ENCODE measurements around the gene TMEM17.

Gene TMEM17

GRCh38 chr2:62472312-62472711, 33.7 kb downstream of the TMEM17 start:
- Histone ChIP-seq H3K4me1 (ENCODE audit: insufficient read depth, low read length) (peaks cover 26% of the 10 kb centered on the region), H3K9ac (ENCODE audit: low read depth, low read length) (no peak overlapping the region), H3K36me3 (ENCODE audit: insufficient read depth, low read length) (no peaks in the 10 kb centered on the region), H3K9me3 (ENCODE audit: control insufficient read depth, insufficient read depth, low read length) (no peaks in the 10 kb centered on the region)

DNA sequence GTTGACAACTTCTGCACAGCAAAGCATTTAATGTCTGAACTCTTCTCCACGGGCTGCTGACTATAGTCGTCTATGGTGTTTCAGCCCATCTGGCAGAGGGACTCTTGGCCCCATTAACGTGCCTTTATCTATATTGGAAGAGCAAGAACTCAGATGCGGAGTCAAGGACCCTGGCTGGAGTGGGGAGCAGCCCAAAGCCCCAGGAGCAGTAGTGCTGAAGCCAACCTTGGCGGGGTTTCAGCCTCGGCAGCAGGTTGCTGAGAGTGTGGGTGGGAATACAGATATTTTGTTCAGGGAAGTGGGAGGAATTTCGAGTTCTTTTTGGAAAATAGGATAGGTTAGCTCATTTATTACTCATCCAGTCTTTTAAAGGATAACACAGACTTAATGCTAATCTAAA, 34.2 kb downstream of the TMEM17 start:
- Histone ChIP-seq H3K36me3 (ENCODE audit: insufficient read depth, low read length) (no peaks in the 10 kb centered on the region), H3K9me3 (ENCODE audit: control insufficient read depth, insufficient read depth, low read length) (no peaks in the 10 kb centered on the region), H3K9ac (ENCODE audit: low read depth, low read length) (no peak overlapping the region), H3K4me1 (ENCODE audit: insufficient read depth, low read length) (peaks cover 28% of the 10 kb centered on the region)

GRCh38 chr2:62471404-62471803, 34.6 kb downstream of the TMEM17 start:
- Histone ChIP-seq H3K36me3 (ENCODE audit: insufficient read depth, low read length) (no peaks in the 10 kb centered on the region), H3K9ac (ENCODE audit: low read depth, low read length) (no peak overlapping the region), H3K9me3 (ENCODE audit: control insufficient read depth, insufficient read depth, low read length) (no peaks in the 10 kb centered on the region), H3K4me1 (ENCODE audit: insufficient read depth, low read length) (peaks cover 32% of the 10 kb centered on the region)

DNA sequence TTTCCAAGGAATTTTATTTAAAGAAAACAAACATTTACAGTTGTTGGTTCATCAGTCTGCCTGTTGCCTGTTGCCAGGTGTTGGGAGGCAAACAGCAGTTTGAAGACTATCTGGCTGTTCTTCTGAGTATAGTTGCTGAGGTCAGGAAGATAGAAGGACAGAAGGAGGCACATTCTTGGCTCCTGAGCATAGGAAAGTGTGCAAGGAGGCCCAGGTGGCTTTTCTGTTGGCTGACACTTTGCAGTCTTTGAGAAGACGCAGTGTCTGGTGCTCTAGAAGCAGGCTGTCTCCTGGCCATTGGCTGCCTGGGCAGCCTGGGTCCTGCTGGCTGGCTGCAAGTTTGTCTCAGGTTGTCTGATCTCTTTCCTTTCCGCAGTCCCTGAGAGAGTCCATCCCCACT, 36.4 kb downstream of the TMEM17 start:
- Histone ChIP-seq H3K36me3 (ENCODE audit: insufficient read depth, low read length) (no peaks in the 10 kb centered on the region), H3K9me3 (ENCODE audit: control insufficient read depth, insufficient read depth, low read length) (no peaks in the 10 kb centered on the region), H3K4me1 (ENCODE audit: insufficient read depth, low read length) (peaks cover 26% of the 10 kb centered on the region), H3K9ac (ENCODE audit: low read depth, low read length) (no peak overlapping the region)

GRCh38 chr2:62469114-62469513, 36.9 kb downstream of the TMEM17 start:
- Histone ChIP-seq H3K4me1 (ENCODE audit: insufficient read depth, low read length) (peaks cover 26% of the 10 kb centered on the region), H3K9ac (ENCODE audit: low read depth, low read length) (no peak overlapping the region), H3K9me3 (ENCODE audit: control insufficient read depth, insufficient read depth, low read length) (no peaks in the 10 kb centered on the region), H3K36me3 (ENCODE audit: insufficient read depth, low read length) (no peaks in the 10 kb centered on the region)

DNA sequence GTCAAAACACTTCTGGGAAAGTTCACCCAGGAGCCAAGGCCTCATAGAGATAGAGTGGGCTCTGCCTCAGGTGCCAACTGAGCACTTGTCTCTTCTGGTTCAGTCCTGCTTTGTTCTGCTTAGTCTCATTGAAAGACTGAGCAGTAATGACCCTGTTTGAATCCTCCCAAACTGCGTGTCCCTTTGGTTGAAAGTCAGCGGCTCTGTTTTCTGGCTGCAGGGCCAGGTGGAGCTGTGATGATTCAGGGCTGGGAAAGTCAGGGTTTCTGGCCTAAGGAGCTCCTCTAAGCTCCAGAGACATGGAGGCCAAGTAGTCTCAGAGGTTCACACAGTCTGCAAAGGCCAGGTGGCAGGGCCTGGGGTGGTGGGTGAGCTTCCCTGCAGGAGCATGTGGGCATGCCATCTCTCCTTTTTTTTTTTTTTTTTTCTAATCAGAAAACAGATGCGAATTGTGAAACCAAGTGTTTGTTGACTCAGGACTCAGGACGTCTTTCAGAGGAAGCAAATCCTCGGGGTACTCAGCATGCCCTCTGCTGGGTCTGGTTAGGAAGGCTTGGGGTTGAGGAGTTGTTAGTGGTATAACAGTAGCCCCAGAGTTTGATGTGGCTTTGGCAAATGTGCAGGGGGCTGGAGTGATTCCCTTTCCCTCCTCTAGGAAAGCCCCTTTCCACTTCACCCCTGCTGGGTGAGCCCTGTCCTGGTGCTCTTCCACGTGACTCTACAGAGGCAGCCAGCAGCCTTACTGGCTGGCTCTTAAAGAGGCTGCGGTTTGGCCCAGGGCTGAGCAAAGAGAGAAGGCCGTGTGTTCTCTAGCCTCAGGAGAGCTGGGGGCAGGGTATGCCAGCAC, 38.3 kb downstream of the TMEM17 start:
- Histone ChIP-seq H3K9me3 (ENCODE audit: control insufficient read depth, insufficient read depth, low read length) (no peaks in the 10 kb centered on the region), H3K36me3 (ENCODE audit: insufficient read depth, low read length) (no peaks in the 10 kb centered on the region), H3K4me1 (ENCODE audit: insufficient read depth, low read length) (peaks cover 26% of the 10 kb centered on the region), H3K9ac (ENCODE audit: low read depth, low read length) (no peak overlapping the region)

DNA sequence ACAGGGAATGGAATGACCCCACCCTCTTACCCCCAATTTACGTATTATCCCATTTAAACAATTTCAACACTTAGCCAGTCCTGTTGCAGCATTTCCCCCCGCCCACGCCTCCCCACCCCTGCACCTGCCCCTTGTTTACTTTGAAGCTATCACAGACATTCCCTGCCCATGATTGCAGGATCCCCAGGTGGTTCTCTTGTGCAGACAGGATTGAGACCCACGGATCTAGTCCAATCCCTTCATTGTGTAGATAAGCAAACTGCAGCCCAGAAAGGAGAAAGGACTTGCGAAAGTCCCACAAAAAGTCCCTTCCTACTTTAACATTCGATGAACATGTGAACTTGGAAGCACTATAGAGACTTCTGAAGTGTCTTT, 38.9 kb downstream of the TMEM17 start:
- peaks cover 26% of the 10 kb centered on the region for H3K4me1 ChIP-seq (ENCODE audit: insufficient read depth, low read length)
- no peaks in the 10 kb centered on the region for H3K9me3 ChIP-seq (ENCODE audit: control insufficient read depth, insufficient read depth, low read length)
- no peak overlapping the region for H3K9ac ChIP-seq (ENCODE audit: low read depth, low read length)
- no peaks in the 10 kb centered on the region for H3K36me3 ChIP-seq (ENCODE audit: insufficient read depth, low read length)

- no peaks in the 10 kb centered on the region for H3K9me3 ChIP-seq (ENCODE audit: control insufficient read depth, insufficient read depth, low read length)
- no peaks in the 10 kb centered on the region for H3K36me3 ChIP-seq (ENCODE audit: insufficient read depth, low read length)
- peaks cover 26% of the 10 kb centered on the region for H3K4me1 ChIP-seq (ENCODE audit: insufficient read depth, low read length)
- H3K9ac ChIP-seq (ENCODE audit: low read depth, low read length): no peak overlapping the region
These were observed 39.5 kb downstream of the TMEM17 start for GRCh38 chr2:62466503-62466854.

DNA sequence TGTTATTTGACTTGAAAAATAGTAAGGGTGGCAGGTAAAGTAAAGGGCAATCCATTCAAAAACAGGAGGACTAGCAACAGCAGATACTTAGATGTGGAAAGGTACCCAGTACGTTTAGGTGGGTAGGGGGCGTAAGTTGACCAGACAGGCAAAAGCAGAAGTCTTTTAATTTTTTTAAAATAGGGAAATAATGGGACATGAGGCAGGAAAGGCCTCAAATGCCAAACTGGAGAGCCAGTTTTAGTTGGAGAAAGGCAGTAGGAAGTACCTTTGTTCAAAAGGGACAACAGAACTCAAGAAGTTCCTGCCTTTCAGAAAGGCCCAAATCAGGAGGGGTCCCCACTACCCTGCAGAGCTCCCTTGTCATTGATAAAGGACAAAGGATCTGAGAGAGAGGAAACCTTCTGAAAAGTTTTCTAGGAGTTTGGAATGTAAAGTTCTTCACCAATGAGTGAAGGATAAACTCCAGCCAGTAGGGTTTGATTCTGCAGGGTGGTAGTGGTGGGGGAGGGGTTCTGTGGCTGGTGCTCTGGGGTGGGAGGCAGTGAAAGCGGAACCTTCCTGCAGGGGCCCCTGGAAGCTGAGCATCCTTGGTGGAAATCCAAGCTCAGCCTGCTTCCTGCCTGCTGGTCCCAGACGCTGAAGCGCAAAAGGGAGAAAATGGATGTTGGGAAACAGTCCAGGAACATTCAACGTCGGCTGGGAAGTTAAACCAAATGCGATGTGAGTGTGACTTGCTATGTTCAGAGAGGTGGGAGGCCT, 40.1 kb downstream of the TMEM17 start:
- H3K4me1 ChIP-seq (ENCODE audit: insufficient read depth, low read length): peaks cover 26% of the 10 kb centered on the region
- no peak overlapping the region for H3K9ac ChIP-seq (ENCODE audit: low read depth, low read length)
- H3K9me3 ChIP-seq (ENCODE audit: control insufficient read depth, insufficient read depth, low read length): no peaks in the 10 kb centered on the region
- no peaks in the 10 kb centered on the region for H3K36me3 ChIP-seq (ENCODE audit: insufficient read depth, low read length)

DNA sequence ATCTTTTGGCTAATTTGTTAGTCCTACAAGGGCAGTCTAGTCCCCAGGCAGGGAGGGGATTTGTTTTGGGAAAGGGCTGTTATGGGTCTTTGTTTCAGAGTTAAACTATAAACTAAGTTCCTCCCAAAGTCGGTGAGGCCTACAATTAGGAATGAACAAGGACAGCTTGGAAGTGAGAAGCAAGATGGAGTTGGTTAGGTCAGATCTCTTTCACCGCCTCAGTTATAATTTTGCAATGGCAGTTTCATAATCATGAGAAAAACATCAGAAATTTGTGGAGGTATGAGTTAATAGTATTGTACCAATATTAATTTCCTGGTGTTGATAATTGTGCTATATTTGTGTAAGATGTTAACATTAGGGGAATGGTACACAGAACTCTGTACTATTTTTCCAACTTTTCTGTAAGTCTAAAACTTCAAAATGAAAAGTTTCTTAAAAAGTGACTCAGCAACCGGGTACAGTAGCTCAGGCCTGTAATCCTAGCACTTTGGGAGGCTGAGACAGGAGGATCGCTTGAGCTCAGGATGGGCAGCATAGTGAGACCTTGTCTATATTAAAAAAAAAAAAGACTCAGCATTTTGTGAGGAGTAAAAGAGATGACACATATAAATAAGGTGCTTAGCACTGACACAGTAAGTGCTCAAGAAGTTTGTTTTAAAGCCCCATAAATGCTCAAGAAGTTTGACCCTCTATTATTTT, 40.8 kb downstream of the TMEM17 start:
- no peaks in the 10 kb centered on the region for H3K36me3 ChIP-seq (ENCODE audit: insufficient read depth, low read length)
- H3K4me1 ChIP-seq (ENCODE audit: insufficient read depth, low read length): peaks cover 26% of the 10 kb centered on the region
- no peaks in the 10 kb centered on the region for H3K9me3 ChIP-seq (ENCODE audit: control insufficient read depth, insufficient read depth, low read length)
- H3K9ac ChIP-seq (ENCODE audit: low read depth, low read length): no peak overlapping the region

DNA sequence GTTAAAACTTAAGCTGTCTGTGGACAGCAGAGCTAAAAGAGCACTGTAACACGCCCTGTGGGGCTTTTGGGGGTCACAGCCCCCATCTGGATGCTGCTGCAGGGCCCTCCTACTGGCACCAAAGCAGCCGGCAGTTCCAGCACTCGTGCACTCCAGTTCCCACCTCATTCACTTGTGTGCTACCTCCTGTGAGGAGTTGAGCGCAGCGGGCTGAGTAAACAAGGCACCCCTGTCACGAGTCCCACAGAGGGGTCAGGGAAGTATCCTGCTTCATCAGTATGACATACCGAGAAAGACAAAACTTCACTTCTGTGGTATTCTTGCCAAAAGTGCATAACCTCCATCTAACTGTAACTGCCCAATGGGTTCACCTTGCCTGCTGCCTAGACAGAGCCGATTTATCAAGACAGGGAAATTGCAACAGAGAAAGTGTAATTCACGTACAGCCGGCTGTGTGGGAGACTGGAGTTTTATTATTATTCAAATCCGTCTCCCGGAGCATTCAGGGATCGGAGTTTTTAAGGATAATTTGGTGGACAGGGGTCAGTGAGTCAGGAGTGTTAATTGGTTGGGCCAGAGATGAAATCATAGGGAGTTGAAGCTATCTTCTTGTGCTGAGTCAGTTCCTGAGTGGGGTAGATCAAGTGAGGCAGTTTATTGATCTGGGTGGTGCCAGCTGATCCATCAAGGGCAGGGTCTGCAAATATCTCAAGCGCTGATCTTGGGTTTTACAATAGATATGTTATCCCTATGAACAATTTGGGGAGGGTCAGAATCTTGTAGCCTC, 41.6 kb downstream of the TMEM17 start:
- peaks cover 26% of the 10 kb centered on the region for H3K4me1 ChIP-seq (ENCODE audit: insufficient read depth, low read length)
- H3K9ac ChIP-seq (ENCODE audit: low read depth, low read length): no peak overlapping the region
- no peaks in the 10 kb centered on the region for H3K36me3 ChIP-seq (ENCODE audit: insufficient read depth, low read length)
- H3K9me3 ChIP-seq (ENCODE audit: control insufficient read depth, insufficient read depth, low read length): no peaks in the 10 kb centered on the region

DNA sequence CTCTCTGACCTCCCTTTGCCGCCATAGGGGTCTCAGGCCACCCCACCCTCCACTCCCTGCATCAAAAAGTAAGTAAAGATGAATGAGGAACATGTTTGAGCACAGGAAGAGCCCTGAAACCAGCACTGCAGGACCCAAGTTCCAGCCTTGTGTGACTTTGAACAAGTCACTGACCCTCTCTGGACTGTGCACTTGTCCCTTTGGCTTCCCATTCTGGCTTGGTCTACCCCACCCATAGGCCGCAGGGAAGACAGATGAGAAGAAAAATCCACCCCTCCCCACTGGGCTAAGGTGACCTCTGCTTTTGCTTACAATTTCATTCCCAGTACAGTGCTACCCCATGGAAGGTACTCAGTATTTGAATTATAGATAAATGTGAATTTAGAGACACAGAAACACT, 43.8 kb downstream of the TMEM17 start:
- no peaks in the 10 kb centered on the region for H3K36me3 ChIP-seq (ENCODE audit: insufficient read depth, low read length)
- H3K4me1 ChIP-seq (ENCODE audit: insufficient read depth, low read length): peaks cover 22% of the 10 kb centered on the region
- H3K9ac ChIP-seq (ENCODE audit: low read depth, low read length): no peak overlapping the region
- no peaks in the 10 kb centered on the region for H3K9me3 ChIP-seq (ENCODE audit: control insufficient read depth, insufficient read depth, low read length)

DNA sequence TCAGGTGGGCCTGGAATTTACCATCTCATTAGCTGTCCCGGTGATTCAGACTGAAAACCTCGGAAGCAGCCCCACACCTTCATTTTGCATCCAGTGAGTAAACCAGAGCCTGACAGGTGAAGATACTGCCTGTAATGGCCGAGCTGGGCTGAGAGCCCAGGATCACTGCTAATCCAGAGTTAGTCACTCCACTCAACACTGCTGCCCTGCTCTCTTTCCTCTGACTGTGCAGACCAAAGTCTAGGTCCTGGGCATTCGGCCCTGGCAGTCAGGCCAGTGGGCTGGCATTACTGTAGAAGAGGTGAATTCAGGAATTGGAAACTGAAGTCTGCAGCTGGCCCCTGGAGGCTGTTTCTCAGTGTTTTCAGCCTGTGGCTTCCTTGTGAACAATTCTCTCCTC, 44.3 kb downstream of the TMEM17 start:
- Histone ChIP-seq H3K4me1 (ENCODE audit: insufficient read depth, low read length) (peaks cover 20% of the 10 kb centered on the region), H3K36me3 (ENCODE audit: insufficient read depth, low read length) (no peaks in the 10 kb centered on the region), H3K9ac (ENCODE audit: low read depth, low read length) (no peak overlapping the region), H3K9me3 (ENCODE audit: control insufficient read depth, insufficient read depth, low read length) (no peaks in the 10 kb centered on the region)

GRCh38 chr2:62461017-62461553, 44.9 kb downstream of the TMEM17 start:
- no peaks in the 10 kb centered on the region for H3K36me3 ChIP-seq (ENCODE audit: insufficient read depth, low read length)
- H3K4me1 ChIP-seq (ENCODE audit: insufficient read depth, low read length): peaks cover 14% of the 10 kb centered on the region; the same call in 1 of the 2 replicates
- no peak overlapping the region for H3K9ac ChIP-seq (ENCODE audit: low read depth, low read length)
- no peaks in the 10 kb centered on the region for H3K9me3 ChIP-seq (ENCODE audit: control insufficient read depth, insufficient read depth, low read length)
